Measurements from ENCODE around the gene KLHL35. TPM values are rescaled to one million over a fixed set of nuclear protein-coding genes. Genes with fewer than 3 reads are reported as not detected.

KLHL35 gene
- total and polyA plus RNA-seq, 2 of the 4 experiments (the other 2 are of a cell fraction), result 1.6 to 3.3 TPM

DNA sequence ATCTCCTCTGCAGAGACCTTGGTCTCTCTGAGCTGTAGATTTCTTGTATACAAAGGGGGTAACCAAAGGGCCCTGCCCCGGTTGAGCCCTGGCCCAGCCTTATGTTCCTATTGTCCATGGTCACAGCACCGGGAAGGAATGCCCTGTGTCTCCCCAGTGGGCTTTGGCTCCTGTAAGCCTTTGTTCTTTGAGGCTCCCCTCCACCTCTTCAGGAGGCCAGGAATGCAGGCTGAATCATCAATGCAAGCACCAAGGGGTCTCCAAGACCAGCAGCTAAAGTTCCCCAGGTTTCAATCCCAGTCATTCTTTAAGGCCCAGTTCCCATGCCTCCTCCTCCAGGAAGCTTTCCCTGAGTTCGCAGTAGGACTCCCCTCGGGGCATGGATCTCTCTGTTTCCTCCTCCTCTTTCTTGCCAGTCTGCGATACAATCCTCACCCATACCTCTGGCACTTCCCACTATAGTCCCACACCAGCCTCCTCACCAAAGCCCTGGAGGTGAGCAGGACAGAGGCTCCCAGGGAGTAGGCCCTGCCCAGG is 29.2 kb upstream of the KLHL35 start:
- Histone ChIP-seq H2BK5ac (ENCODE audit: low read depth, low read length, poor library complexity, severe bottlenecking) (no peak overlapping the region), H3K9me3 (ENCODE audit: control insufficient read depth, insufficient read depth, low read length) (no peaks in the 10 kb centered on the region), H4K5ac (ENCODE audit: low read depth, low read length) (no peak overlapping the region), H2BK15ac (ENCODE audit: low read depth, low read length) (no peak overlapping the region), H4K91ac (ENCODE audit: insufficient read depth, low read depth, low read length) (no peak overlapping the region), H2BK120ac (ENCODE audit: low read depth, low read length) (no peak overlapping the region), H3K23ac (ENCODE audit: low read depth, low read length) (no peak overlapping the region), H3K79me1 (ENCODE audit: low read depth in 1 of 2, low read length in 2 of 2) (no peaks in the 10 kb centered on the region), H2AK5ac (ENCODE audit: low read depth, low read length) (no peak overlapping the region), H3K14ac (replicated peaks; ENCODE audit: low read depth, low read length) (no peak overlapping the region), H3K4me2 (ENCODE audit: low read depth, low read length) (no peak overlapping the region), H3K36me3 (ENCODE audit: control insufficient read depth, insufficient read depth, low read length) (no peaks in the 10 kb centered on the region), H3K18ac (ENCODE audit: low read depth, low read length) (no peak overlapping the region), H3K9ac (ENCODE audit: low read depth, low read length) (no peak overlapping the region), H3K9me1 (ENCODE audit: insufficient read depth, low read length) (0 out of 2 replicates have a peak, but pooled peaks cover 7% of the 10 kb centered on the region), H2BK20ac (ENCODE audit: low read depth, low read length) (no peak overlapping the region), H3K56ac (ENCODE audit: extremely low read depth, insufficient read depth, low read length) (no peak overlapping the region), H3K27ac (ENCODE audit: insufficient read depth, low read length) (no peak overlapping the region), H3K27me3 (ENCODE audit: control insufficient read depth, insufficient read depth, low read length) (no peaks in the 10 kb centered on the region), H3K4ac (ENCODE audit: low read depth, low read length) (no peak overlapping the region), H4K8ac (ENCODE audit: low read depth in 2 of 2, low read length in 2 of 2) (no peak overlapping the region), H2AFZ (replicated peaks; ENCODE audit: low read length, poor library complexity) (no peak overlapping the region), H3K4me3 (ENCODE audit: insufficient read depth, low read depth, low read length) (no peak overlapping the region), H3K4me1 (ENCODE audit: control insufficient read depth, insufficient read depth, low read length) (peaks cover 10% of the 10 kb centered on the region), H4K20me1 (ENCODE audit: insufficient read depth, low read length) (no peaks in the 10 kb centered on the region), H2AK9ac (replicated peaks; ENCODE audit: low read depth, low read length, poor library complexity) (no peak overlapping the region)
- DNase-seq (no peak), ATAC-seq (ENCODE audit: low read depth) (no peak)
- intact Hi-C loops (cut with micrococcal nuclease), result no loop called here
- WGBS, 2 experiments (ENCODE audit: extremely low coverage in 2 of 2, insufficient read length in 1 of 2), result 67% methylated on average over 2 of the region's 5 CpGs; no CpG with 5 or more reads in 1 of the 2 experiments
- ChIA-PET POLR2A (ENCODE audit: unreplicated experiment) (no interaction called here), CTCF (no interaction called here)
- dilution Hi-C loops (cut with HindIII; ENCODE audit: low sequenced_read_pairs, unreplicated experiment), result no loop called here
- in situ Hi-C loops (cut with MboI; ENCODE audit: low sequenced_read_pairs), result no loop called here
- no TSS peak for BruUV-seq (replicated peaks)
- TF ChIP-seq, protein P1, sequence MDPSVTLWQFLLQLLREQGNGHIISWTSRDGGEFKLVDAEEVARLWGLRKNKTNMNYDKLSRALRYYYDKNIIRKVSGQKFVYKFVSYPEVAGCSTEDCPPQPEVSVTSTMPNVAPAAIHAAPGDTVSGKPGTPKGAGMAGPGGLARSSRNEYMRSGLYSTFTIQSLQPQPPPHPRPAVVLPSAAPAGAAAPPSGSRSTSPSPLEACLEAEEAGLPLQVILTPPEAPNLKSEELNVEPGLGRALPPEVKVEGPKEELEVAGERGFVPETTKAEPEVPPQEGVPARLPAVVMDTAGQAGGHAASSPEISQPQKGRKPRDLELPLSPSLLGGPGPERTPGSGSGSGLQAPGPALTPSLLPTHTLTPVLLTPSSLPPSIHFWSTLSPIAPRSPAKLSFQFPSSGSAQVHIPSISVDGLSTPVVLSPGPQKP (IDR thresholded peaks at IDR 0.05; ENCODE audit: borderline replicate concordance, low read depth, low read length), result no peak
- TF ChIP-seq FOS (IDR thresholded peaks at IDR 0.05; ENCODE audit: low read depth, low read length), result no peak
- no peak for TF ChIP-seq RFX5 (IDR thresholded peaks at IDR 0.05; ENCODE audit: low read depth, low read length)
- TF ChIP-seq SMC3 (IDR thresholded peaks at IDR 0.05; ENCODE audit: low read depth, low read length), result no peak
- no peak for TF ChIP-seq BHLHE40 (IDR thresholded peaks at IDR 0.05; ENCODE audit: low read depth, low read length)
- no peak for TF ChIP-seq POLR2A (IDR thresholded peaks at IDR 0.05; ENCODE audit: low read depth, low read length)
- TF ChIP-seq CEBPB (IDR thresholded peaks at IDR 0.05; ENCODE audit: low read depth, low read length), result no peak
- TF ChIP-seq NFE2L2 (IDR thresholded peaks at IDR 0.05; ENCODE audit: low read depth, low read length), result no peak
- TF ChIP-seq, protein P2, sequence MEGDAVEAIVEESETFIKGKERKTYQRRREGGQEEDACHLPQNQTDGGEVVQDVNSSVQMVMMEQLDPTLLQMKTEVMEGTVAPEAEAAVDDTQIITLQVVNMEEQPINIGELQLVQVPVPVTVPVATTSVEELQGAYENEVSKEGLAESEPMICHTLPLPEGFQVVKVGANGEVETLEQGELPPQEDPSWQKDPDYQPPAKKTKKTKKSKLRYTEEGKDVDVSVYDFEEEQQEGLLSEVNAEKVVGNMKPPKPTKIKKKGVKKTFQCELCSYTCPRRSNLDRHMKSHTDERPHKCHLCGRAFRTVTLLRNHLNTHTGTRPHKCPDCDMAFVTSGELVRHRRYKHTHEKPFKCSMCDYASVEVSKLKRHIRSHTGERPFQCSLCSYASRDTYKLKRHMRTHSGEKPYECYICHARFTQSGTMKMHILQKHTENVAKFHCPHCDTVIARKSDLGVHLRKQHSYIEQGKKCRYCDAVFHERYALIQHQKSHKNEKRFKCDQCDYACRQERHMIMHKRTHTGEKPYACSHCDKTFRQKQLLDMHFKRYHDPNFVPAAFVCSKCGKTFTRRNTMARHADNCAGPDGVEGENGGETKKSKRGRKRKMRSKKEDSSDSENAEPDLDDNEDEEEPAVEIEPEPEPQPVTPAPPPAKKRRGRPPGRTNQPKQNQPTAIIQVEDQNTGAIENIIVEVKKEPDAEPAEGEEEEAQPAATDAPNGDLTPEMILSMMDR (conservative IDR thresholded peaks at IDR 0.05; ENCODE audit: low read depth, low read length), result no peak
- TF ChIP-seq MXI1 (IDR thresholded peaks at IDR 0.05; ENCODE audit: borderline replicate concordance, low read depth, low read length), result no peak
- TF ChIP-seq RCOR1 (IDR thresholded peaks at IDR 0.05; ENCODE audit: insufficient replicate concordance, low read length), result no peak
- TF ChIP-seq, protein P3, sequence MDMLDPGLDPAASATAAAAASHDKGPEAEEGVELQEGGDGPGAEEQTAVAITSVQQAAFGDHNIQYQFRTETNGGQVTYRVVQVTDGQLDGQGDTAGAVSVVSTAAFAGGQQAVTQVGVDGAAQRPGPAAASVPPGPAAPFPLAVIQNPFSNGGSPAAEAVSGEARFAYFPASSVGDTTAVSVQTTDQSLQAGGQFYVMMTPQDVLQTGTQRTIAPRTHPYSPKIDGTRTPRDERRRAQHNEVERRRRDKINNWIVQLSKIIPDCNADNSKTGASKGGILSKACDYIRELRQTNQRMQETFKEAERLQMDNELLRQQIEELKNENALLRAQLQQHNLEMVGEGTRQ (IDR thresholded peaks at IDR 0.05; ENCODE audit: low read depth, low read length), result no peak
- no peak for TF ChIP-seq MAZ (IDR thresholded peaks at IDR 0.05; ENCODE audit: borderline replicate concordance, low read depth, low read length)
- TF ChIP-seq RAD21 (IDR thresholded peaks at IDR 0.05; ENCODE audit: low read length), result no peak
- TF ChIP-seq MAFK (IDR thresholded peaks at IDR 0.05; ENCODE audit: low read depth, low read length), result no peak
- no peak for TF ChIP-seq CHD1 (IDR thresholded peaks at IDR 0.05; ENCODE audit: low read depth, low read length)

All from IMR-90 (cell line).